Heart left ventricle (tissue), 13 donors: ENCODE data around the gene CAPRIN1.

Experiments
- CTCF ChIP-seq, 12 donors: fragments of 200-600 bp; sonication (generic) in 4 of 12; IDR thresholded peaks; one replicate each; pipeline versions ENCODE4 v1.5.0 to v1.8.0; 2018 to 2022; ENCODE audit warnings: antibody characterized with exemption in 12 of 12, mild to moderate bottlenecking in 5 of 12
- POLR2A ChIP-seq, 2 donors: fragments of 450-650 bp; IDR thresholded peaks; one replicate each; pipeline ENCODE4 v1.6.1; 2017; ENCODE audit warnings: antibody characterized with exemption in 2 of 2, mild to moderate bottlenecking in 2 of 2, moderate library complexity in 2 of 2
- donor health status: ischemic (EF 13 %, LVEDD 7.1; RV severe dilation, severe dysfunction).
- donor health status: DM: no; HTN: yes; CAD: no.
- donor health status: DM: no; HTN: no; CAD: no.
- donor health status: ischemic (EF 25% LVEDD 6.9; RV normal size, moderate dysfunction).
- donor health status: ischemic (EF 25% LVEDD 5.7; RV mildly dilated, moderate dysfunction).
- donor health status: ischemic (EF 35%, LVEDD 5.7; RV mildly dilated, moderate dysfunction).
- donor health status: nonischemic (EF 11% LVEDD 7.7; RV severe dilation, severe dysfunction).
- donor health status: DM: yes; HTN: yes; CAD: no.
- donor health status: PGD.
- donor health status: ischemic (EF 29% LVEDD 5.4; RV normal size, mild dysfunction).
- donor health status: nonischemic (EF 23%, LVEDD 6.1; RV moderate dilation, normal function).

GRCh38 chr11:34084637-34085036 is 33.1 kb downstream of the CAPRIN1 start:
- TF ChIP-seq POLR2A (IDR thresholded peaks at IDR 0.05) (no peak), CTCF (IDR thresholded peaks at IDR 0.05) (no peak)
